Stimulated activated CD8-positive, alpha-beta memory T cell treated with anti-CD3 and anti-CD28 coated beads, Interleukin-4, amount 100 ng/mL, for 4 hours (primary cell): ENCODE measurements around the gene XIRP1.
A peak's percentile ranks its signal among the peaks of the same experiment; 100 is the strongest.
"Not testable (repeated sequence)": the region's sequence is repeated elsewhere in the genome, so short reads cannot be mapped to it uniquely, and the experiment has no call there.

ENCODE experiments used
- DNase-seq, 2 donors: peaks; one replicate each; pipeline ENCODE4 v3.0.0-alpha.2; 2020; ENCODE audit warnings: low read depth in 2 of 2, low spot score in 1 of 2

Gene XIRP1

DNA sequence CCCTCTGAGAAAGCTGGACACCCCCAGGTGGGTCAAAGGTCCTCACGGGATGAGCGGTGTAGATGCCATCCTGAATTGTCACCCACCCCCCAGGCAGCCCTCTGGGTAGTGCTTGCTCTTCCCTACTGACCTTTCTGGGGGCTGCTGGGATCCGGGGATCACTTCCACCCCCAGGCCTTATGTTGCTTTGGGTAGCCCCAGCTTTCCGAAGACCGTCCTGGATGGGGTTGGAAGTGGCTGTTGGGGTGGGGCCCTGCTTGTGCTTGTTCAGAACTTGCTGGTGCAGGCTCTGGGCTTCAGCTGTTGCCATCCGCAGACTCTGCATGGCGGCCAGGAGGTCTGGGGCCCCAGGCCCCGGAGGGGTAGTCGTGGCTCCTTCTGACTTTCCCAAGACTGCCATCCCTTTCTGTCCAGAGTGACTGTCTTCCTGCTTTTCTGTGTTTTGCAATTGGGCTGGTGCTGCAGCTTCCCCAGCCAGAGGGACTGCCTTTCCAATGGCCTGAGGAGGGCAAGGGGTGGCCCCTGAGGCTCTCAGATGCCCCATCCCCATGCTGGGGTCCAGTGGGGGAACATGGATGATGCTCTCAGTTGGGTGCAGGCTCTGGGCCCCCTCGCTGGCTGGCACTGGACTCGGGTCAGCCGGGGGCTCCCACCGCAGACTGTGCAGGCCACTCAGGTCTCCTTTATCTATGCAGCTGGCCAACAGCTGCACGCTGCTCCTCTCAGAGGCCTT, 6.3 kb downstream of the XIRP1 start:
- DNase-seq: no peak

GRCh38 chr3:39185326-39185958, 7.0 kb downstream of the XIRP1 start:
- no peak for DNase-seq

DNA sequence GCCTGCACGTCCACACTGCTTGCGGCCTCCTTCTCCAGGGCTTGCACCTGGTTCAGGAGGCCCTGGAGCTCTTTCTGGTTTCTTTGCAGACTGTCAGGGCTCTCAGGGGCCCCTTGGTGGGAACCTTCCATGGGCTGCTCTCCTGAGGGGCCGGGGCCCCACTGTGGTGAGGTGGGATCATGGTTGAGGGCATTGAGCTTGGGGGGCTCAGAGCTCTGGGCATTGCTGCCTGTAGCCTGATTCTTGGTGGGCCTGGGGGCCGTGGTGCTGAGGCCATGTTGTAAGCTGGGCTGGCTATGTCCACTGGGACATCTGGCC, 7.5 kb downstream of the XIRP1 start:
- DNase-seq: no peak

- no peak for DNase-seq
Measured at GRCh38 chr3:39184081-39184967, 8.1 kb downstream of the XIRP1 start.

- no peak for DNase-seq
Measured at GRCh38 chr3:39183211-39184080, 8.9 kb downstream of the XIRP1 start.

GRCh38 chr3:39181408-39182335, 10.7 kb downstream of the XIRP1 start:
- no peak for DNase-seq

DNA sequence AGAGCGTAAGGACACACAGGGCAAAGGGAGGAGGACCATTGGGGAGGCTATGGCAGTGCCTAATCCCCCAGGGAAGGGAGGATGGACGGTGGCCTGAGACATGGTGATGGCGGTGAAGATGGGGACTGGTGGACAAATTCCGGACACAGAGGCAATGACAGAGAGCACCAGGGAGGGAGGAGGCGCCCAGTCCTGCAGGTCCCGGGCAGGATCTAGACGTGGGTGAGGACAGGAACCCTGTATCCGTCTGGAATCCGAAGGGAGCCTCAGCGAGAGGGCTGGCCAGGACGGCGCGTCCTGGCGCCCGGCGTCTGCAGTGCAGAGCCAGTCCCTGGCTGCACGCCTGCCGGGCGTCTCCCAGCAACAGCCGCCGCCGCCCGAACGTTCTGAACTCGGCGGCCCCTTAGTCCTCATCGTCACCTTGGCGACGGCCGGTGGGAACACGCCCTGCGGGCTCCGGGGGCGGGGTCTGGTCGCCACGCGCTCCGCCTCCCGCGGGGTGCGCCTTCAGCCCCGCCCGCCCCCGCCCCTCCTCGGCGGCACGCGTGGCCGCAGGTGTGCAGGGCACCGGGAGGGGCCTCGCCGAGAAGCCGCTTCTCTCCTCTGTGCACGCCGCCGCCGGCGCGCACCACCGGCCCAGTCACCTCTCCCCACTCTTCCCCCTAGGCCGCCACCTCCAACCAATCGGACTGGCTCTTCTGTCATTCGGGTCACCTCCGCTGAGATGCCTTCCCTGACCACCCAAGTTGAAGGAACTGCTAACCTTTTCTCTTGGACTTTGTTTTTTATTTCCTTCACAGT, 11.6 kb downstream of the XIRP1 start:
- peak; percentile 69 to 80 for DNase-seq

- no peak for DNase-seq
Measured at GRCh38 chr3:39180183-39180545, 12.2 kb downstream of the XIRP1 start.

DNA sequence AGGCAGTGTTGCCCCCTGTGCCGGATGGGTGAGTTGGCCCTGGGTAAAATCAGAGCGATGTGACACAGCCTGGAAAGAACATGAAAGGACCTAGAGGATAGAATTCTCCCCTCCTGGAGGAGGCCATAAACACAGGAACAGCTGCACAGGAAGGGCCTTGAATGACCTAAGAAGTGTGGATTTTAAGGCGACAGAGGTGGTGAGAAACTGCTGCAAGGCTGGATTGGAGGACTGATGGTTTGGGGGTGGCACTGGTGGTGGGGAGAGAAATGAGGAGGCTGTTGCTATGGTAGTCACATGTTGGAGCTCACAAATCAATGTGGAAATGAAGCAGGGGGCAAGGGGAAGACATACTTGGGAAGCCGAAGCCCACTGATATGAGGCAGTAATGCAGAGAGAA, 13.8 kb downstream of the XIRP1 start:
- DNase-seq: no peak

GRCh38 chr3:39177708-39178332, 14.6 kb downstream of the XIRP1 start:
- DNase-seq: peak; percentile 48 to 59

GRCh38 chr3:39176025-39176714, 16.2 kb downstream of the XIRP1 start:
- DNase-seq: no peak

DNA sequence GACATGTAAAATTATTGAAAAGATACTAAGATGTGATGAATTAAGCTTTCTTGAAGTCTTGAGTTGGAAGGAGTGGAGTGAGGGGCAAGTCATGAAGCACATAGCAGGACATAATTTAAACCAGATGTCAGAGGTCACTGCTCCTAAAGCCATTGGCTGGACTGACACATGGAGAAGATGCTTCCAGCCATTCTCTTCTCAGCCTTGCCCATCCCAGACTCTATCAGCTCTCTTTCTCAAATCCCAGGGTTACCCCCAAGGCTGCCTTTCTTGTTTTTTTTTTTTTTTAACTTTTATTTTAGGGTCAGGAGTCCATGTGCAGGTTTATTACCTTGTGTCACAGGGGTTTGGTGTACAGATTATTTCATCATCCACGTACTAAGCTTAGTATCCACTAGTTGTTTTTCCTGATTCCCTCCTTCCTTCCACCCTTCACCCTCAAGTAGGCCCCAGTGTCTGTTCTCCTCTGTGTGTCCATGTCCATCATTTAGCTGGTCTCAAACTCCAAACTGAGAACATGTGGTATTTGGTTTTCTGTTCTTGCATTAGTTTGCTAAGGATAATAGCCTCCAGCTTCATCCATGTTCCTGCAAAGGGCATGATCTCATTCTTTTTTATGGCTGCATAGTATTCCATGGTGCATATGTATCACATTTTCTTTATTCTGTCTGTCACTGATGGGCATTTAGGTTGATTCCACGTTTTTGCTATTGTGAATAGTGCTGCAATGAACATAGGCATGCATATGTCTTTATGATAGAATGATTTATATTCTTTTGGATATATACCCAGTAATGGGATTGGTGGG, 18.9 kb downstream of the XIRP1 start:
- no peak for DNase-seq

DNA sequence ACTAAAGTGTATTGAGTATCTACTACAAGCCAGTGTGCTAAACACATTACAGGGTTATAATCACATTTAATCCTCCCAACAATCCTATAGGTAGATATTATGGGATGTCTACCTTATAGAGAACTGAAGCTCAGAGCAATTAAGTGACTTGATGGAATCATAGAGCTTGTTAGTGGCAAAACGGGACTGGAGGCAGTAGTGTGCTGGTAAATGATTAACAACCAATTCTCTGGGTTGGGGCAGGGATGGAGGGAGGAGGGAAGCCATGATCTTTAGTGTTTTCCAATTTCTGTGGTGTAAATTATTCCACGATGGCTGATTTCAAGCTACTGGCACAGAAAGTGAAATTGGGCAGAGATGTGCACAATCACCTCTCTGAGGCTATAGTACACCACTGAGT, 20.5 kb downstream of the XIRP1 start:
- DNase-seq: no peak

- not testable (repeated sequence) for DNase-seq
Measured at GRCh38 chr3:39170877-39171276, 21.5 kb downstream of the XIRP1 start.

DNA sequence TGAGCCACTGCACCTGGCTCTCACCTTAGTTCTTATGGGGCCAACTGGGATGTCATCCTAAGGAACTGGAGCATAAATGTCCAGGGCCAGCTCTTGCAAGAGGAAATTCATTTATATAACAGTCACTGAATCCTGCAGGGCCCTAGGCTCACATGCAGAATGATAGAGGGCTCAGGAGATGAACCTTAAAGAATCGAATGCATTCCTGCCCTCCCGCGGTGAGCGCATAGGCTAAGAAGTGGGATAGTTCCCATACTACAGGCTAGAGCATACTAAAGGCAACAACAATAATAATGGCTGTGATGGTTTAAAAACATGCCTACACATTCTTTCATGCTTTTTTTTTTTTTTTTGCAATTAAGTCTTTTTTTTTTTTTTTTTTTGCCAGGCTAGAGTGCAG, 21.9 kb downstream of the XIRP1 start:
- DNase-seq: no peak

GRCh38 chr3:39169712-39170111, 22.7 kb downstream of the XIRP1 start:
- DNase-seq: no peak

DNA sequence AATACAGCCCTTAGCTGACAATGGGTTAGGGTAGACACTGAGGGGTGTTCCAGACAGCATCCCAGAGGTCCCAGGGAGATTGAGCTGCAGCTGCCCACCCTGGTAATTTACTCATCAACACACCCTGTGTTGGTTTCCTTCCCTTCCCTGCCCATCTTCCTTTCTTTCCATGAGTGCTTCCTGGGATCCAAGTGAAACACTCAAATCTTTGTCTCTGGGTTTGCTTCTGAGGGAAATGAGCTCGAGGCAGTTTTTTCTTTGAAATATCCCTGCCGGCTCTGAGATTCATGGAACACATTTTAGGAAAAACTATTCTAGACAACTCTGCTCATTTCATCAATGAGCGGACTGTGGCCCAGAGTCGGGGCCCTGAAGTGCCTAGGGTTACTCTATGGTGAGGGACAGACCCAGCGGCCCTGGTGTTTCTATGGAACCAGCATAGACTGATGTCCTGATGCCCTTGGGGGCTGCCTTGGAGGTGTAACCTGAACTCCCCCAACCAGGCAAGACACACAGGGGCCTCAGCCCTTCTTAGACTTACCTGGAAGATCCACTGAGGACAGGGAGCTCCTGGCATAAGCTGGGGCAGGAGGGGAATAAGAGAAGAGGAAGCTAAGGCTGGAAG, 24.1 kb downstream of the XIRP1 start:
- no peak for DNase-seq
